ENCODE measurements around the gene SHC1.

SHC1 gene

GRCh38 chr1:154937085-154937987 is 33.2 kb downstream of the SHC1 start:
- DNase-seq (ENCODE audit: low read depth): peak; percentile 80

DNA sequence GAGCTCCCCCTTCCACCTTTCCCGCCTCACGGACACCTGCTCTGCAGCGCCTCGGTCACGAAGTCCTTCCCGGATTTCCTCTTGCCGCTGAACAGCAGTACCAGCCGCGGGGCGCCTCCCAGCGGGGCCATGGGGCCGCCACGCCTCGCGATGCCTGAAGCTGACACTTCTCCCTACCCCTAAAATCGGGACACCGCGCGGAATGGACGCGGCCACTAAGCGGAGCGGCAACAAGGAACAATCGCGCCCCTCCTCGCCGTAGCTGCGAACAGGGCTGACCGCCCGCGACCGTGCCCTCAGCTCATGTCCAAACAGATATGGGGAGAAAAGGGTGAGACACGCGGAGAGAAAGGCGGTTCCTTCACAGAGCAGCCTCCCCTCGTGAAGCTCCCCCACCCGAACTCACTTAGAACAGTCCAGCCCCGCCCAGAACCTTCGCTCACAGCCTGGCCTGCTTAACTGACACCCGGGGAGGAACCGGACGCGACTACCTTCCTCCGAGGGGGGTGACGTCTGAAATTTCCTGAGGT is 33.9 kb downstream of the SHC1 start, which contains the start of gene PMVK:
Gene PMVK, minus strand, starts transcription at position 165 of the 530 bp plus-strand sequence. Its CDS starts 34 bp downstream, at position 131.
- DNase-seq (ENCODE audit: low read depth): peak; percentile 88

- no peak for DNase-seq (ENCODE audit: low read depth)
Measured at GRCh38 chr1:154935749-154936554, 34.6 kb downstream of the SHC1 start.

DNA sequence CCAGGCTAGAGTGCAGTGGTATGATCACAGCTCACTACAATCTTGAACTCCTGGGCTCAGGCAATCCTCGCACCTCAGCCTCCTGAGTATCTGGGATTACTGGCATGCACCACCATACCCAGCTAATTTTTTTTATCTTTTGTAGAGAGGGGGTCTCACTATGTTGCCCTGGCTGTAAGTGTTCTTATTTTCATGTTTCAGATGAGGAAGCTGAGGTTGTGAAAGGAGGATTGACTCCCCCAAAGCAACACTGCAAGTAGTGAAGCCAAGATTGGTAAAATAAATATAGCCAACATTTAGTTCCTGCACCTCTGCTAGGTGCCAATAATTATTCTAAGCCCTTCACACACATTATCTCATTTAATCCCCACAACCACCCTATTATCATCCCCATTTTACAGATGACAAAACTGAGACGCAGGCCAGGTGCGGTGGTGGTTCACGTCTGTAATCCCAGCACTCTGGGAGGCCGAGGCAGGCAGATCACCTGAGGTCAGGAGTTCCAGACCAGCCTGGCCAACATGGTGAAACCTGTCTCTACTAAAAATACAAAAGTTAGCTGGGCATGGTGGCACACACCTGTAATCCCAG is 36.1 kb downstream of the SHC1 start:
- DNase-seq (ENCODE audit: low read depth): no peak

GRCh38 chr1:154931940-154932487 is 38.5 kb downstream of the SHC1 start:
- DNase-seq (ENCODE audit: low read depth): no peak

GRCh38 chr1:154926201-154926600 is 44.3 kb downstream of the SHC1 start:
- DNase-seq (ENCODE audit: low read depth): no peak

- DNase-seq (ENCODE audit: low read depth): no peak
Measured at GRCh38 chr1:154925335-154926170, 45.0 kb downstream of the SHC1 start.

GRCh38 chr1:154923695-154924094 is 46.9 kb downstream of the SHC1 start:
- DNase-seq (ENCODE audit: low read depth): no peak

- no peak for DNase-seq (ENCODE audit: low read depth)
Measured at GRCh38 chr1:154913273-154913672, 57.3 kb downstream of the SHC1 start.

DNA sequence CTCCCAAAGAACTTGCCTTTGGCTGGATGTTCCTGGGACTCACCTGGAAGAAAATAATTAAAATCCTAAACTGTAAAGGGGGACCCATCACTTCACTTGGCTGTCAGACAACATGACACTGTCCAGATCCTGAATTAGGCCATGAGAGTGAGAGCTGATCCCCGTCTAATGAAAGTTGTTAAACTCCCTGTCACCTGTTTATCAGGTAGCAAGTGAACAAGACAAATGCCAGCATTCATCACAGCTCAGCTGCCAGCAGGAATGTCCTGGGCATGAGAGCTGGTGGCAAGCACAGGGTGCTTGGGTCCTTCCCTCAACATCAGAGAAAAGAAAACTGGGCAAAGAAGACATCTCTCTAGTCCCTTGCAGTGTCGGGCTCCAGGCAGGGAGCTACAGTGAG is 57.8 kb downstream of the SHC1 start:
- DNase-seq (ENCODE audit: low read depth): no peak
